Measurements from ENCODE around the gene ATXN1. TPM values are rescaled to one million over a fixed set of nuclear protein-coding genes. Genes with fewer than 3 reads are reported as not detected.

The ATXN1 gene
- polyA plus RNA-seq, 4 donors, result 4.6 to 16.5 (median 5.9) TPM

- H3K4me1 ChIP-seq (ENCODE audit: control insufficient read depth in 3 of 3, insufficient read depth in 2 of 3, low read depth in 1 of 3, low read length in 2 of 3), result peaks cover 0 to 8% (median 7%) of the 10 kb centered on the region in 3 donors
- DNase-seq (no peak), FAIRE-seq (no peak)
- H3K9me3 ChIP-seq (ENCODE audit: control insufficient read depth in 2 of 2, insufficient read depth in 1 of 2, low read depth in 1 of 2, low read length in 1 of 2), result no peaks in the 10 kb centered on the region
- H3K27ac ChIP-seq (ENCODE audit: low read depth in 1 of 3, low read length in 2 of 3), result no peak overlapping the region
- WGBS, 3 donors, result 74 to 88% (median 81%) methylated on average over 2 of the region's 2 CpGs
- H3K4me3 ChIP-seq (ENCODE audit: low read depth in 1 of 3, low read length in 3 of 3), result no peak overlapping the region
- H3K27me3 ChIP-seq (ENCODE audit: control insufficient read depth in 3 of 3, insufficient read depth in 3 of 3, low read length in 3 of 3), result no peaks in the 10 kb centered on the region
- peaks cover 0 to 5% (median 0%) of the 10 kb centered on the region in 3 donors for H3K36me3 ChIP-seq (ENCODE audit: control insufficient read depth in 3 of 3, insufficient read depth in 2 of 3, low read depth in 1 of 3, low read length in 3 of 3)
These were observed 411.7 kb downstream of the ATXN1 start for GRCh38 chr6:16349544-16349943.

DNA sequence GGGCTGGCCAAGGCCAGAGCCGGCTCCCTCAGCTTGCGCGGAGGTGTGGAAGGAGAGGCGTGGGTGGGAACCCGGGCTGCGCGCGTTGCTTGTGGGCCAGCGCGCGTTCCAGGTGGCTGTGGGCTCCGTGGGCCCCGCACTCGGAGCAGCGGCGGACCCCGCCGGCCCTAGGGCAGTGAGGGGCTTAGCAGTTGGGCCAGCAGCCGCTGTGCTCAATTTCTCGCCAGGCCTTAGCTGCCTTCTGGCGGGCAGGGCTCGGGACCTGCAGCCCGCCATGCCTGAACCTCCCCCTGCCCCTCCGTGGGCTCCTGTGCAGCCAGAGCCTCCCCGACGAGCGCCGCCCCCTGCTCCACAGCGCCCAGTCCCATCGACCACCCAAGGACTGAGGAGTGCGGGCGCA, 414.4 kb downstream of the ATXN1 start:
- DNase-seq (no peak), FAIRE-seq (no peak)
- Histone ChIP-seq H3K4me3 (ENCODE audit: low read depth in 1 of 3, low read length in 3 of 3) (no peak overlapping the region), H3K4me1 (ENCODE audit: control insufficient read depth in 3 of 3, insufficient read depth in 2 of 3, low read depth in 1 of 3, low read length in 2 of 3) (peaks cover 0 to 8% (median 7%) of the 10 kb centered on the region in 3 donors), H3K36me3 (ENCODE audit: control insufficient read depth in 3 of 3, insufficient read depth in 2 of 3, low read depth in 1 of 3, low read length in 3 of 3) (peaks cover 0 to 7% (median 0%) of the 10 kb centered on the region in 3 donors), H3K27ac (ENCODE audit: low read depth in 1 of 3, low read length in 2 of 3) (no peak overlapping the region), H3K27me3 (ENCODE audit: control insufficient read depth in 3 of 3, insufficient read depth in 3 of 3, low read length in 3 of 3) (no peaks in the 10 kb centered on the region), H3K9me3 (ENCODE audit: control insufficient read depth in 2 of 2, insufficient read depth in 1 of 2, low read depth in 1 of 2, low read length in 1 of 2) (no peaks in the 10 kb centered on the region)
- WGBS, 3 donors, result 98 to 99% (median 98%) methylated on average over 27 to 32 of the region's 32 CpGs

DNA sequence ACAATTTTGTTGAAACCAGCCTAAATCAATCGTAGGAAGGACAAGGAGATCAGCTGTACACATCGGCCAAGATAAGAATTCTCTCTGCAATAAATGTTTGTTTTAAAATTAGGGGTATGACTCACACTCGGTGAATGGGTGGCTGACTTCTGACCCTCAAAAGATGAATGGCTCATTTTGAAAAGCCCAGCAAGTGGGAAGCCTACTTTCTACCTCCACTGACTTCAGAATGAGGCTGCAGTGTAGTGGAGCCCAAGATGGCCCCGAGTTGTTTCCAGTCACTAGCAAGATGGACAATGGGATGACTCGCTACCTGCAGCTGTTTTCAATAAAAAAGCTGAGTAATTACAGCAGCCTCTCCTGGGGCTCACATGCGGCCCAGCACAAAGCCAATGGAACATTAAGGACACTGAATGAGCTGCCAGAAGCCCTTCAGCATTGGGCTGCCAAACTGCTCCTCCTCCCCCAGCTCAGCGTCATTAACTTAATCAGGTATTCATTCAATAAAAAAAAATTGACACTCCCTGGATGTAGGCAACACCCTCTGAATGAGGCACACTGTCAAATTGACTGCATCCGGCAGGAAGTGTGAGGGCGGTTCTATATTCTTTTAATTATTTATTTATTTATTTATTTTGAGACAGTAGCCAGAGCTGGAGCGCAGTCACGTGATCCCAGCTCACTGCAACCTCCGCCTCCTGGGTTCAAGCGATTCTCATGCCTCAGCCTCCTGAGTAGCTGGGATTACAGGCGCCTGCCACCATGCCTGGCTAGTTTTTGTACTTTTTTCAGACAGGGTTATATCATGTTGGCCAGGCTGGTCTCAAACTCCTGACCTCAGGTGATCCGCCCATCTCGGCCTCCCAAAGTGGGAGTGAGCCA, 415.6 kb downstream of the ATXN1 start:
- Histone ChIP-seq H3K36me3 (ENCODE audit: control insufficient read depth in 3 of 3, insufficient read depth in 2 of 3, low read depth in 1 of 3, low read length in 3 of 3) (peaks cover 0 to 7% (median 0%) of the 10 kb centered on the region in 3 donors), H3K27me3 (ENCODE audit: control insufficient read depth in 3 of 3, insufficient read depth in 3 of 3, low read length in 3 of 3) (no peaks in the 10 kb centered on the region), H3K4me1 (ENCODE audit: control insufficient read depth in 3 of 3, insufficient read depth in 2 of 3, low read depth in 1 of 3, low read length in 2 of 3) (peaks cover 0 to 8% (median 7%) of the 10 kb centered on the region in 3 donors), H3K9me3 (ENCODE audit: control insufficient read depth in 2 of 2, insufficient read depth in 1 of 2, low read depth in 1 of 2, low read length in 1 of 2) (no peaks in the 10 kb centered on the region), H3K27ac (ENCODE audit: low read depth in 1 of 3, low read length in 2 of 3) (peak overlapping the region in 1 of 3 donors; percentile 4), H3K4me3 (ENCODE audit: low read depth in 1 of 3, low read length in 3 of 3) (no peak overlapping the region)
- WGBS, 3 donors, result 74 to 79% (median 75%) methylated on average over 16 of the region's 16 CpGs
- FAIRE-seq (no peak), DNase-seq (no peak)

GRCh38 chr6:16344756-16345155, 416.5 kb downstream of the ATXN1 start:
- WGBS, 3 donors, result 82 to 94% (median 88%) methylated on average over 6 of the region's 6 CpGs
- peak overlapping the region in 1 of 3 donors; percentile 4 for H3K27ac ChIP-seq (ENCODE audit: low read depth in 1 of 3, low read length in 2 of 3)
- peaks cover 0 to 7% (median 0%) of the 10 kb centered on the region in 3 donors for H3K36me3 ChIP-seq (ENCODE audit: control insufficient read depth in 3 of 3, insufficient read depth in 2 of 3, low read depth in 1 of 3, low read length in 3 of 3)
- H3K9me3 ChIP-seq (ENCODE audit: control insufficient read depth in 2 of 2, insufficient read depth in 1 of 2, low read depth in 1 of 2, low read length in 1 of 2), result no peaks in the 10 kb centered on the region
- peaks cover 0 to 8% (median 7%) of the 10 kb centered on the region in 3 donors for H3K4me1 ChIP-seq (ENCODE audit: control insufficient read depth in 3 of 3, insufficient read depth in 2 of 3, low read depth in 1 of 3, low read length in 2 of 3)
- H3K4me3 ChIP-seq (ENCODE audit: low read depth in 1 of 3, low read length in 3 of 3), result no peak overlapping the region
- no peak for FAIRE-seq
- no peaks in the 10 kb centered on the region for H3K27me3 ChIP-seq (ENCODE audit: control insufficient read depth in 3 of 3, insufficient read depth in 3 of 3, low read length in 3 of 3)
- peak in 1 of 2 donors; percentile 40 for DNase-seq

GRCh38 chr6:16343593-16343992, 417.7 kb downstream of the ATXN1 start:
- Histone ChIP-seq H3K4me1 (ENCODE audit: control insufficient read depth in 3 of 3, insufficient read depth in 2 of 3, low read depth in 1 of 3, low read length in 2 of 3) (peaks cover 0 to 8% (median 8%) of the 10 kb centered on the region in 3 donors), H3K27ac (ENCODE audit: low read depth in 1 of 3, low read length in 2 of 3) (no peak overlapping the region), H3K9me3 (ENCODE audit: control insufficient read depth in 2 of 2, insufficient read depth in 1 of 2, low read depth in 1 of 2, low read length in 1 of 2) (no peaks in the 10 kb centered on the region), H3K36me3 (ENCODE audit: control insufficient read depth in 3 of 3, insufficient read depth in 2 of 3, low read depth in 1 of 3, low read length in 3 of 3) (peaks cover 0 to 7% (median 0%) of the 10 kb centered on the region in 3 donors), H3K27me3 (ENCODE audit: control insufficient read depth in 3 of 3, insufficient read depth in 3 of 3, low read length in 3 of 3) (no peaks in the 10 kb centered on the region), H3K4me3 (ENCODE audit: low read depth in 1 of 3, low read length in 3 of 3) (no peak overlapping the region)
- no peak for FAIRE-seq
- DNase-seq, result no peak
- WGBS, 3 donors, result 96 to 97% (median 97%) methylated on average over 8 of the region's 8 CpGs

- Histone ChIP-seq H3K9me3 (ENCODE audit: control insufficient read depth in 2 of 2, insufficient read depth in 1 of 2, low read depth in 1 of 2, low read length in 1 of 2) (no peaks in the 10 kb centered on the region), H3K27ac (ENCODE audit: low read depth in 1 of 3, low read length in 2 of 3) (peak overlapping the region in 1 of 3 donors; percentile 24), H3K4me1 (ENCODE audit: control insufficient read depth in 3 of 3, insufficient read depth in 2 of 3, low read depth in 1 of 3, low read length in 2 of 3) (peaks cover 0 to 8% (median 0%) of the 10 kb centered on the region in 3 donors), H3K36me3 (ENCODE audit: control insufficient read depth in 3 of 3, insufficient read depth in 2 of 3, low read depth in 1 of 3, low read length in 3 of 3) (peaks cover 0 to 7% (median 0%) of the 10 kb centered on the region in 3 donors), H3K27me3 (ENCODE audit: control insufficient read depth in 3 of 3, insufficient read depth in 3 of 3, low read length in 3 of 3) (no peaks in the 10 kb centered on the region), H3K4me3 (ENCODE audit: low read depth in 1 of 3, low read length in 3 of 3) (no peak overlapping the region)
- 71 to 80% (median 79%) methylated on average over 3 of the region's 3 CpGs for WGBS, 3 donors
- FAIRE-seq (no peak), DNase-seq (no peak)
These were observed 422.0 kb downstream of the ATXN1 start for GRCh38 chr6:16339265-16339587.

DNA sequence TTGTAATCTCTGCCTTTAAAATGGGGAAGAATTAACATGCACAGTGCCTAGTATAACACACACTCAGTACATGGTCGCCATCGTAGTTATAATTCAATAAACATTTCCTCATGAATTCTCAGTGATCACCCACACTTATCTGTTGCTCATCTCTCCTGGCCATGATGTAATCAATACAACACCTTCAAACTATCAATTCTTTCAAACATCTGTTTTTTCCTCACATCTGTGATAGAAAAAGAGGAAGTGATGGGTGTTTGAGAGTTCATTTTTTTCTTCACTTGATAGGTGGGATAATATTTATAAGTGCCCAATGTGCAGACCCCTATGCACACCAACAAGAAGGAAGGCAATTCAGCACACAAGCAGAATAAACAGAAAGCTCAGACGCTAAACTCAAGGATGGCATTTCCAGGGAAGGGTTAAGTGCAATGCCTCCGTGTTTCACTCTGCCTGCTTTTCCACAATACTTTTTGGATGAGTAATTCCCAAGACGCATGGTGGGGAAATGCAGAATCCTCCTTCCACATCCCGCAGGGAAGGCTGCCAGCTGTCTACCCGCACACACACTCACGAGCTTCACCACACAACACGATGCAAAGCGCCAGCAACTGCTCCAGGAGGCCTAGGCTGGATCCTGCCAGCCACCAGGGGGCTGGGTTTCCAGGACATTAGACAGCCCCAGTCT, 422.5 kb downstream of the ATXN1 start:
- 57 to 76% (median 73%) methylated on average over 10 of the region's 10 CpGs for WGBS, 3 donors
- H3K27me3 ChIP-seq (ENCODE audit: control insufficient read depth in 3 of 3, insufficient read depth in 3 of 3, low read length in 3 of 3), result no peaks in the 10 kb centered on the region
- no peaks in the 10 kb centered on the region for H3K9me3 ChIP-seq (ENCODE audit: control insufficient read depth in 2 of 2, insufficient read depth in 1 of 2, low read depth in 1 of 2, low read length in 1 of 2)
- H3K27ac ChIP-seq (ENCODE audit: low read depth in 1 of 3, low read length in 2 of 3), result no peak overlapping the region
- FAIRE-seq, result no peak
- DNase-seq, result no peak
- H3K36me3 ChIP-seq (ENCODE audit: control insufficient read depth in 3 of 3, insufficient read depth in 2 of 3, low read depth in 1 of 3, low read length in 3 of 3), result peaks cover 0 to 5% (median 0%) of the 10 kb centered on the region in 3 donors
- peaks cover 0 to 8% (median 0%) of the 10 kb centered on the region in 3 donors for H3K4me1 ChIP-seq (ENCODE audit: control insufficient read depth in 3 of 3, insufficient read depth in 2 of 3, low read depth in 1 of 3, low read length in 2 of 3)
- no peak overlapping the region for H3K4me3 ChIP-seq (ENCODE audit: low read depth in 1 of 3, low read length in 3 of 3)

GRCh38 chr6:16337295-16337975, 423.8 kb downstream of the ATXN1 start:
- peak overlapping the region in 1 of 3 donors; percentile 61 for H3K27ac ChIP-seq (ENCODE audit: low read depth in 1 of 3, low read length in 2 of 3)
- H3K27me3 ChIP-seq (ENCODE audit: control insufficient read depth in 3 of 3, insufficient read depth in 3 of 3, low read length in 3 of 3), result no peaks in the 10 kb centered on the region
- H3K36me3 ChIP-seq (ENCODE audit: control insufficient read depth in 3 of 3, insufficient read depth in 2 of 3, low read depth in 1 of 3, low read length in 3 of 3), result peaks cover 0 to 4% (median 0%) of the 10 kb centered on the region in 3 donors
- WGBS, 3 donors, result 51 to 85% (median 78%) methylated on average over 13 of the region's 13 CpGs
- no peak for FAIRE-seq
- no peaks in the 10 kb centered on the region for H3K9me3 ChIP-seq (ENCODE audit: control insufficient read depth in 2 of 2, insufficient read depth in 1 of 2, low read depth in 1 of 2, low read length in 1 of 2)
- no peak overlapping the region for H3K4me3 ChIP-seq (ENCODE audit: low read depth in 1 of 3, low read length in 3 of 3)
- peaks cover 0 to 8% (median 0%) of the 10 kb centered on the region in 3 donors for H3K4me1 ChIP-seq (ENCODE audit: control insufficient read depth in 3 of 3, insufficient read depth in 2 of 3, low read depth in 1 of 3, low read length in 2 of 3)
- DNase-seq, result peak in 1 of 2 donors; percentile 55

Measured in small intestine (tissue), 7 donors.